Right hindlimb (tissue), 1 donor: ENCODE results near the gene UNC13C.
"Not testable (repeated sequence)": the region's sequence is repeated elsewhere in the genome, so short reads cannot be mapped to it uniquely, and the experiment has no call there.

Source experiments
- DNase-seq: peaks from one replicate; pipeline ENCODE4 v3.0.0-alpha.2; 2018

Gene UNC13C

GRCh38 chr15:53978253-53978906, at the start of gene UNC13C:
Gene UNC13C (plus strand): TSS chr15:53978441. CDS start chr15:54012904, 34,463 bp downstream.
- DNase-seq = peak; percentile 62

DNA sequence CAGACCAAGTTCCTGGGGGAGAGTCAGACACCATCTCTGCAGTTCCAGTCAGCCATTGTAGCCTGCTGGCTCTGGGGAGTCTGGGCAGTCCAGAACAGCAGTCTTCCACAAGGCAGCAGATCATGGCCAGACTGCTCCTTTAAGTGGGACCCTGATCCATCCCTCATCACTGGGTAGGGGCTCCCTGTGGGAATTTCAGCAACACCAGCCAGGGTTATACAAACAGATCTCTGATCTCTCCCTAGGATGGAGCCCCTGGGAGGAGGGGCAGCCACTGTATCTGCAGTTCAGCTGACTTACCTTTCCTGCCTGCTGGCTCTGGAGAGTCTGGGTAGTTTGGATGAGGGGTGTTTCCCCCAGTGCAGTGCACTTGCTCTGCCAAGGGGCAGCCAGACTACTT, 42.1 kb upstream of the UNC13C start:
- DNase-seq = no peak

DNA sequence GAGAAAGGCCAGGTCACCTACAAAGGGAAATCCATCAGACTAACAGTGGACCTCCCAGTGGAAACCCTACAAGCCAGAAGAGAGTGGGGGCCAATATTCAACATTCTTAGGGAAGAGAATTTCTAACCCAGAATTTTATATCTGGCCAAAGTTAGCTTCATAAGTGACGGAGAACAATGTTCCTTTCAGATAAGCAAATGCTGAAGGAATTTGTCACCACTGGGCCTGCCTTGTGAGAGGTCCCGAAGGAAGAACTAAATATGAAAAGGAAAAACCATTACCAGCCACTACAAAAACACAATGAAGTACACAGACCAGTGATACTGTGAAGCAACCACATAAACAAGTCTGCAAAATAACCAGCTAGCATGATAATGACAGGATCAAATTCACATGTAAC, 40.6 kb upstream of the UNC13C start:
- DNase-seq = not testable (repeated sequence)

- no peak for DNase-seq
Measured at GRCh38 chr15:53950572-53950971, 27.7 kb upstream of the UNC13C start.

- no peak for DNase-seq
Measured at GRCh38 chr15:53955396-53955795, 22.8 kb upstream of the UNC13C start.

DNA sequence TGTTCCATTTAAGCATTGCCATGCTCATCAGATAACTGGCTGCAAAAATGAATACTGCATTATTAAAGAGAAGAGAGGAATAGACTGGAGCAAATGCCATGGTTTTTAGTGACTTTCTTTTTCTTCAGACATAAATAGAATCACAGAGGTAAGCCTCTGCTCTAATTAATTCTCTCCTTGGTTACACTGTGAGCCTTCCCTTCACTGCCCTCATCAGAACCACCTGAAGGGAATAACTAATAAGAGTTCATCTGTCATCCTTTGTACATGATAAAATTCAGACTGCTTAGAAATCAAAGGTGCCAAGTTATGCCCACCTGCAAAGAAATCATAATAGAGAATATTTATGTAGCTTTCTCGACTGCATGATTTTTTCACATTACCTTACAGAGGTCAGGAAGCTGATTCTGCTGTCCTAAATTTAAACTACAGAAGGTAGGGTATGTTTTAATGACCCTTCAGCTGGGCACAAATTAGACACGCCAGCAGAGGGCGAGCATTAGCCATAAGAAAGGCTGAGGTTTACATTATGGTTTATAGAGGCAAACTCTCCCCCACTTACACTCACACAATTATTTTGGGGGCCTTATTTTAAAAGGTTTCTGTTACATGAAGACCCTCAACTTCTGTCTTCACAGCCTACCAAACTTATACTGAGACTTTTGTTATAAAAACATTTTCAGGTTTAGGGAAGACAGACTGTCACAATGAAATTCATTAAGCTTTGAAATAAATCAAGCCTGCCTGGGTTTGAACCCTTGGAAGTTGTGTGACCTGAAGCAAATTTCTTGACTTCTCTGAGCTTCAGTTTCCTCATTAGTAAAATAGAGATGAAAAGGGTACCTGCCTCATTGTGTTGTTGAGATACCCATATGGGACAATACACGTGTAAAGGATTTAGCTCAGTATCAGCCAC, 15.3 kb upstream of the UNC13C start:
- peak; percentile 22 for DNase-seq

GRCh38 chr15:53963801-53964200, 14.4 kb upstream of the UNC13C start:
- no peak for DNase-seq

DNA sequence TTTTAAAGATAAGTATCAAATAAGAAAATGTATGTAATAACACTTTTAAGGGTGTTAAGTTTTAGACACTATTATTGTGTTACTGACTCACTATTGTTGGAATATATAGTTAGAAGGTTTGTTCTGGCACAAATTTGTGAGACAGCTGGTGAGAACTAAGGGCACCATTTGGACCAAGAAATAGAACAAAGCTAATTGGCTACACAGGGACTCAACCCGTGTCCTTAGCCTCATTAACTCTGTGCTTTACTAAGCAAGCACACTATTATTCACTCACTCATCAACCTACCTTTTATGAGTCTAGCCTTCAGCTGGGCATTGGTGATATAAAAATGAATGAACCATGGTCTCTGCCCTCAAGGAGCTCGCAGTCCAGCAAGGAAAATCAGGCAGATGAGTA, 4.1 kb upstream of the UNC13C start:
- no peak for DNase-seq

DNA sequence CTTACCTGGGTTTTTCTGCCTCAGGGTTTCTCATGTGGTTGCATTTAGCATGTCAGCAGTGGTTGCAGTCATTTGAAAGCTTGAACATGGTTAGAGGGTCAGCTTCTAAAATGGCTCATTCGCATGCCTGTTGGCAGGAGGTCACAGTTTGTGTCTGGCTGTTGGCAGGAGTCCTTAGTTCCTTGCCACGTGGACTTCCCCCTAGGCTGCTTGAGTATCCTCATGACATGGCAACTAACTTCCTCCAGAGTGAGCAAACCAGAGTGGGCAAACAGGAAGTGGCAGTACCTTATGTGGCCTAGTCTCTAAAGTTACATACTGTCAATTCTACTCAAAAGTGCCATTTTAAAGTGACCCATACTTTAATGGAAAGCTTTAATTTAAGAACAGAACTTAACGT, 3.4 kb upstream of the UNC13C start:
- DNase-seq = no peak

GRCh38 chr15:53976844-53977392, 1.3 kb upstream of the UNC13C start:
- DNase-seq = peak; percentile 49

DNA sequence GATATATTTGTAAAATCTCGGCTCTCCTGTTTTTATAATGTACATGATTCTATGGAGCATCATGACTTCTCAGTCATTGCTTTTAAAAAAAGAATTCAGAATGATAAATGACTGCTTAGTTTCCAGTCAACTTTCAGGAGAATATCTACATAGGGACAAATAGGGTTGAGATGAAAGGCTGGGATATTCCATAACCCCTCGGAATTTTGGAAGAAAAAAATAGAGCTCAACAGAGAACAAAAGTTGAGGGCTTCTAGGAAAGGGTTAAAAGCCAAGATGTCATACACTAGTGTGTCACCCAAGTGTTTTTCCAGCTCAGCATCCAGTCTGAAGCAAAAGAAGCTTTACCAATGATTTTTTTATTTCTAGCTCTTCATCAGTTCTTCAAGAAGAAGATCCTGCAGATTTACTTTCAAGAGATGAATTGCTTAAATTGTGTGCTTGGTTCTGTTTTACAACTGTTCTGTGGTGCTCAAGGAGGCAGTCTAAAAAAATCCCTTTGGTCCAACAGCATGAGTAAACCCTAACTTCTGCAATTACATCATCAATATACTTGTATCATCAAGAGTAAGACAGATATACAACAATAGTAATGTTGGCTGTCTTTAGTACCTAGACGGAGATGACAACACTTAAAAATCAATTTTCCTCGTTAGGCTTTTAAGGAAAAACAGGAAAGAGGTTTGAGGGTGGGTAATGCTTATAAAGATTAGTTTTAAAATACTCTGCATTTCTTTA, 979 bp downstream of the UNC13C start:
- no peak for DNase-seq

- no peak for DNase-seq
Measured at GRCh38 chr15:53980021-53980420, 1.8 kb downstream of the UNC13C start.

DNA sequence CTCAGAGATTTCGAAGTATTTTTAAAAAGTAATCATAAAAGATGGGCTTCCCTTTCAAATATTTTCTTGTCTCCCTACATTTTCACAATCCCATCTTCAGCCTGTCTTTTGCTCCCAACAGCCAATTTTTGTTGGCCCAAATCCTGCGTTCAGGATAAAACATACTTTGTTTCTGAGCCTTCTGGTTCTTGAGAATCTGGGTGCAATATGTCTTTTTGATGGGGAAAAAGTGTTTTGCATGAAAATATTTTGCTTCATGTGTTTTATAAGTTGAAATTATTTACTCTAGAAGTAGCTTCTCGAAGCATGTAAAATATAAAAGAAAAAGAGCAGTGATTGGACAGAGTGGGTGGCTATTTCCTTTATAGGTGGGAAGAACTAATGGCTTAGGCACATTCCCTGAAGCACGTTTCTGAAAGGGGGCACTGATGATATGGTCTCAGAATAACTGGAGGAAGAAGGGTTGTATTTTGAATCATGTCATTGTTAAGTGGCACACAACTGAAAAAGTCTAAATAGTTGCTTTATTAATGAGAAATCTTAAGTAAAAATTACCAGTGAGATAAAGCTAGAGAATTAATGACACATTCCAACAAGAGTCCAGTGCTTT, 3.9 kb downstream of the UNC13C start:
- DNase-seq = no peak

DNA sequence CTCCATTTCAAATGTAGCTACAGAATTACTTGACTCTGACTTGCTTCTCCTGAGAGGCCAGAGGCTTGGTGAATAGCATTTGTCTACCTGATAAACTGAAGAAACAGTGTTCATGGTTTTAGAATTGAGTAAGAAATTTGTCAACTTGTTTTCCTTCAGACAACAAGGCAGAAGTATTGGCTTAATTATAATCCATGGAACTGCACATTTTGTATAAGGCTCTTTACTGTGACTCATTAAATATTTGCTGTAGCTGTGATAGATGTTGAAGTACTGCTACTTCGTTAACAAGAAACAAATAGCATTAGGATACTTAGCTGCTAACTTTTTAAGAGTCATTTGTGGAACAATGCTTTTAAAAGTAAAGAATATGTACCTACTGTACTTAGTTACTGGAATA, 4.6 kb downstream of the UNC13C start:
- no peak for DNase-seq

DNA sequence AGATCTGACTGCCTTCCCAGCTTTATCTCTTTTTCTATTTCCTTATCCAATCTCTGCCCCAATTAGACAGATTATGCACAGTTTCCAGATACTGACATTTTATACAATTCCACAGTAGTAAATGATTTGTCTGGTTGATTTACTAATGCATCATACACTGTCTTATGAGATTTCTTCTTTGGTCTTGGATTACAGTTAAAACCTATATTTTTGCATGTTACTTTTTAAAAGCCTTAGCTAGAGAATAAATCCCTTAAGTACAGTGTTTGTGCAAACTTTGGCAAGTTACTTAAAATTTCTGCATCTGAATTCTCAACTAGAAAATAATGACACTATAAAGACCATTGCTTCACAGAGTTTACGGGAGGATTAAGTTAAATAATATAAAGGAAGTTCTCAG, 6.0 kb downstream of the UNC13C start:
- no peak for DNase-seq

DNA sequence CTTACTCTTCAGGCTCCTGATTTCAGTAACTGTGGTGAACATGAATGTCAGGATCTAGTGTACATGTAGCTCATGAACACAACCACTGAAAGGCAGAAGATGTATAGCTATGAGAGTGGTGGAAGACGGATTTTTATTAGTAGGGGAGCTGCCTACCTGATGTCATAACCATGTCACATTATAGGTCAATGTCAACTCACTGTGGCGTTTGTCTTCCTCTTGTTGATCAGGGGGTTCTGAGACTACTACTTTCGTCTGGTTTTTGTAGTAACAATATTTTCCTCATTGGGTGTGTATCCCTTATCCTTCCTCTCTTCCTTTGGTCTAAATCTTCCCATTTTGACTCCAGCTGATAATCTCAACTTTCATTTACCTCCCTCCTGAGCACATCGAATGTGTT, 7.3 kb downstream of the UNC13C start:
- no peak for DNase-seq

DNA sequence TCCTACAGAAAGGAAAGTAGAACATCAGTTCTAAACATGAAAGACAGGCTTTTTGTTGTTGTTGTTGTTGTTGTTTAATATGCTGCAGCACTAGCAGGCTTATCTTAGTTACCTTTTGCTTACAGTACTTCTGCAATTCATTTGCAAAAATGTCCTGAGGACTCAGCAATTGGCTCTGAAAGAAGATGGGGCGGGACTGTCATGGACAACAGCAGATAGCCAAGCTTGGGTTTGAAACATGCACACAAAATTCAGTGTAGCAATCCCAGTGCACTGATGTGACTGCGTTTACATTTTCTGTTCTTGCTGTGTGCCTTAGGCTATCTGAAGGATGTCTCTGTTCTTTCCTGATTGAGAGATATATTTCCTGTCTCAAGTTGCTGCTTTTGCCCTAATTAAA, 9.2 kb downstream of the UNC13C start:
- DNase-seq = no peak

- no peak for DNase-seq
Measured at GRCh38 chr15:54007256-54007655, 29.0 kb downstream of the UNC13C start.

GRCh38 chr15:54011656-54012055, 33.4 kb downstream of the UNC13C start:
- DNase-seq = no peak

GRCh38 chr15:54014067-54014655, 35.9 kb downstream of the UNC13C start:
- DNase-seq = no peak

DNA sequence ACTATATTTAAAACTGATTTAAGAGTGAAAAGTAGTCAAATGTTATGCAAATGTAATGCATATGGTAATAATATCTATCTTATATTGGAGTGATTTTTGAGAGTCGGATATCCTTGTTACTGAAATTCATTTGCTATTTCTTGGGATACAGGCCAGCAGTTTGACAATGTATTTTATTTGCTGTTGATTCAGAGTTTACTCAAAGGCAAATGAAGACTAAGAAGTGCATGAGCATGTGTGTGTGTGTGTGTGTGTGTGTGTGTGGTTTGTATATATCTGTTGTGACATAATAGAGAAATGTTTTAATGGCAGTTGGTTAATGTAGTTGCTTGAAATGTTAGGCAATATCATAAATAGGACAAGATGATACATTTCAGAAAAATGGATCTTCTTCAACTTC, 39.0 kb downstream of the UNC13C start:
- no peak for DNase-seq

GRCh38 chr15:54017959-54018358, 39.7 kb downstream of the UNC13C start:
- DNase-seq = no peak
